IPS-15b (cell line): ENCODE results near the gene CCDC88C.

Experiments used
- H3K27me3 ChIP-seq: one replicate; pipeline ENCODE4 v1.6.1; 2013; ENCODE audit warnings: low read length; ENCODE audit not compliant: control insufficient read depth, insufficient read depth
- H3K36me3 ChIP-seq: one replicate; pipeline ENCODE4 v1.6.1; 2013; ENCODE audit warnings: low read length; ENCODE audit not compliant: control insufficient read depth, insufficient read depth
- H3K4me1 ChIP-seq: one replicate; pipeline ENCODE4 v1.6.1; 2013; ENCODE audit warnings: mild to moderate bottlenecking, low read length; ENCODE audit not compliant: control insufficient read depth, insufficient read depth
- H3K4me3 ChIP-seq: one replicate; pipeline ENCODE4 v1.5.1; 2013; ENCODE audit warnings: low read depth, low read length
- H3K9ac ChIP-seq: one replicate; pipeline ENCODE4 v1.6.1; 2013; ENCODE audit warnings: low read depth, mild to moderate bottlenecking, low read length
- H3K9me3 ChIP-seq: one replicate; pipeline ENCODE4 v1.6.1; 2013; ENCODE audit warnings: mild to moderate bottlenecking, low read length; ENCODE audit not compliant: control insufficient read depth, insufficient read depth

Gene CCDC88C

GRCh38 chr14:91300957-91301356, 116.7 kb downstream of the CCDC88C start:
- H3K4me3 ChIP-seq: no peak overlapping the region
- no peaks in the 10 kb centered on the region for H3K27me3 ChIP-seq
- peaks cover 24% of the 10 kb centered on the region for H3K36me3 ChIP-seq
- peaks cover 10% of the 10 kb centered on the region for H3K4me1 ChIP-seq
- no peak overlapping the region for H3K9ac ChIP-seq
- no peaks in the 10 kb centered on the region for H3K9me3 ChIP-seq

GRCh38 chr14:91300283-91300895, 117.2 kb downstream of the CCDC88C start:
- Histone ChIP-seq H3K9me3 (no peaks in the 10 kb centered on the region), H3K27me3 (no peaks in the 10 kb centered on the region), H3K4me3 (no peak overlapping the region), H3K4me1 (peaks cover 4% of the 10 kb centered on the region), H3K36me3 (peaks cover 26% of the 10 kb centered on the region), H3K9ac (no peak overlapping the region)

GRCh38 chr14:91299121-91300115, 118.2 kb downstream of the CCDC88C start:
- no peak overlapping the region for H3K4me3 ChIP-seq
- no peak overlapping the region for H3K9ac ChIP-seq
- H3K36me3 ChIP-seq: peaks cover 28% of the 10 kb centered on the region
- no peaks in the 10 kb centered on the region for H3K9me3 ChIP-seq
- no peaks in the 10 kb centered on the region for H3K27me3 ChIP-seq
- H3K4me1 ChIP-seq: peaks cover 2% of the 10 kb centered on the region

GRCh38 chr14:91298576-91298975, 119.0 kb downstream of the CCDC88C start:
- Histone ChIP-seq H3K4me3 (no peak overlapping the region), H3K9ac (no peak overlapping the region), H3K36me3 (peaks cover 34% of the 10 kb centered on the region), H3K27me3 (no peaks in the 10 kb centered on the region), H3K4me1 (peaks cover 2% of the 10 kb centered on the region), H3K9me3 (no peaks in the 10 kb centered on the region)

GRCh38 chr14:91297081-91297711, 120.4 kb downstream of the CCDC88C start:
- Histone ChIP-seq H3K9ac (no peak overlapping the region), H3K27me3 (no peaks in the 10 kb centered on the region), H3K4me1 (no peaks in the 10 kb centered on the region), H3K36me3 (peaks cover 36% of the 10 kb centered on the region), H3K9me3 (no peaks in the 10 kb centered on the region), H3K4me3 (no peak overlapping the region)

GRCh38 chr14:91295851-91296796, 121.5 kb downstream of the CCDC88C start:
- Histone ChIP-seq H3K4me3 (no peak overlapping the region), H3K27me3 (no peaks in the 10 kb centered on the region), H3K9ac (no peak overlapping the region), H3K9me3 (no peaks in the 10 kb centered on the region), H3K4me1 (no peaks in the 10 kb centered on the region), H3K36me3 (peaks cover 38% of the 10 kb centered on the region)

GRCh38 chr14:91295276-91295845, 122.3 kb downstream of the CCDC88C start:
- H3K9me3 ChIP-seq: no peaks in the 10 kb centered on the region
- H3K36me3 ChIP-seq: peaks cover 39% of the 10 kb centered on the region
- no peak overlapping the region for H3K9ac ChIP-seq
- H3K4me1 ChIP-seq: no peaks in the 10 kb centered on the region
- no peak overlapping the region for H3K4me3 ChIP-seq
- H3K27me3 ChIP-seq: no peaks in the 10 kb centered on the region

- no peaks in the 10 kb centered on the region for H3K4me1 ChIP-seq
- peaks cover 45% of the 10 kb centered on the region for H3K36me3 ChIP-seq
- no peak overlapping the region for H3K4me3 ChIP-seq
- H3K9me3 ChIP-seq: no peaks in the 10 kb centered on the region
- H3K27me3 ChIP-seq: no peaks in the 10 kb centered on the region
- H3K9ac ChIP-seq: no peak overlapping the region
Measured at GRCh38 chr14:91294153-91294552, 123.5 kb downstream of the CCDC88C start.

- H3K27me3 ChIP-seq: no peaks in the 10 kb centered on the region
- H3K4me1 ChIP-seq: no peaks in the 10 kb centered on the region
- no peak overlapping the region for H3K4me3 ChIP-seq
- peaks cover 52% of the 10 kb centered on the region for H3K36me3 ChIP-seq
- H3K9me3 ChIP-seq: no peaks in the 10 kb centered on the region
- no peak overlapping the region for H3K9ac ChIP-seq
Measured at GRCh38 chr14:91293281-91293680, 124.3 kb downstream of the CCDC88C start.

GRCh38 chr14:91292491-91292890, 125.1 kb downstream of the CCDC88C start:
- Histone ChIP-seq H3K27me3 (no peaks in the 10 kb centered on the region), H3K4me3 (no peak overlapping the region), H3K9me3 (no peaks in the 10 kb centered on the region), H3K36me3 (peaks cover 54% of the 10 kb centered on the region), H3K4me1 (no peaks in the 10 kb centered on the region), H3K9ac (no peak overlapping the region)
